Measurements from ENCODE around the gene ZNF304. TPM values are rescaled to one million over a fixed set of nuclear protein-coding genes. Genes with fewer than 3 reads are reported as not detected.

ZNF304 gene
- polyA plus RNA-seq, 1 donor (not counting 4 experiments of a cell fraction or from before 2014, with no cell fraction given) = 7.7 TPM

GRCh38 chr19:57321116-57321515 lies 30.0 kb upstream of the ZNF304 start:
- Histone ChIP-seq H3K27ac (ENCODE audit: control insufficient read depth, insufficient read depth, low read length) (peak overlapping the region; percentile 77), H3K27me3 (ENCODE audit: control insufficient read depth, extremely low read depth, insufficient read depth, low read length) (no peaks in the 10 kb centered on the region), H3K36me3 (ENCODE audit: control insufficient read depth in 2 of 2, extremely low read depth in 1 of 2, insufficient read depth in 2 of 2, low read length in 2 of 2) (peaks cover 8 to 15% of the 10 kb centered on the region in 2 experiments), H3K9me3 (ENCODE audit: control insufficient read depth, low read depth, low read length) (no peaks in the 10 kb centered on the region), H3K4me1 (ENCODE audit: control insufficient read depth, extremely low read depth, insufficient read depth, low read length) (peaks cover 13% of the 10 kb centered on the region), H3K4me2 (ENCODE audit: control insufficient read depth, extremely low read depth, insufficient read depth, low read depth, low read length) (peak overlapping the region; percentile 95), H4K20me1 (ENCODE audit: control insufficient read depth, extremely low read depth, insufficient read depth, low read length) (no peaks in the 10 kb centered on the region), H3K79me2 (ENCODE audit: control insufficient read depth, insufficient read depth, low read length) (peaks cover 35% of the 10 kb centered on the region), H3K9ac (ENCODE audit: control insufficient read depth, extremely low read depth, insufficient read depth, low read length) (peak overlapping the region; percentile 89), H3K9me1 (ENCODE audit: control insufficient read depth, extremely low read depth, insufficient read depth, low read length) (peaks cover 2% of the 10 kb centered on the region), H2AFZ (ENCODE audit: control insufficient read depth, low read length) (peak overlapping the region; percentile 78), H3K4me3 (ENCODE audit: control insufficient read depth in 2 of 3, extremely low read depth in 1 of 3, insufficient read depth in 2 of 3, low read depth in 1 of 3, low read length in 3 of 3) (peak overlapping the region; percentile 80 to 92 (median 88))
- TF ChIP-seq CTCF (optimal IDR thresholded peaks at IDR 0.05 in 1 of 3, IDR thresholded peaks at IDR 0.05 in 1 of 3, conservative IDR thresholded peaks at IDR 0.05 in 1 of 3; ENCODE audit: extremely low read depth in 1 of 3, insufficient read depth in 2 of 3, low read length in 3 of 3) = no peak
- no peak for TF ChIP-seq EZH2 (IDR thresholded peaks at IDR 0.05; ENCODE audit: low read length)
- DNase-seq (ENCODE audit: low read depth, low spot score) (no peak), FAIRE-seq (no peak)
- dilution Hi-C loops (cut with MboI; ENCODE audit: extremely low pct_ligation_motif_present, low sequenced_read_pairs) = no loop called here

GRCh38 chr19:57321751-57322150 lies 29.3 kb upstream of the ZNF304 start:
- H3K79me2 ChIP-seq (ENCODE audit: control insufficient read depth, insufficient read depth, low read length) = peaks cover 35% of the 10 kb centered on the region
- H3K36me3 ChIP-seq (ENCODE audit: control insufficient read depth in 2 of 2, extremely low read depth in 1 of 2, insufficient read depth in 2 of 2, low read length in 2 of 2) = peaks cover 8 to 17% of the 10 kb centered on the region in 2 experiments
- H3K27me3 ChIP-seq (ENCODE audit: control insufficient read depth, extremely low read depth, insufficient read depth, low read length) = no peaks in the 10 kb centered on the region
- H3K9ac ChIP-seq (ENCODE audit: control insufficient read depth, extremely low read depth, insufficient read depth, low read length) = no peak overlapping the region
- FAIRE-seq = no peak
- DNase-seq (ENCODE audit: low read depth, low spot score) = no peak
- H4K20me1 ChIP-seq (ENCODE audit: control insufficient read depth, extremely low read depth, insufficient read depth, low read length) = no peaks in the 10 kb centered on the region
- H3K4me3 ChIP-seq (ENCODE audit: control insufficient read depth in 2 of 3, extremely low read depth in 1 of 3, insufficient read depth in 2 of 3, low read depth in 1 of 3, low read length in 3 of 3) = peak overlapping the region; percentile 80 to 92 (median 88)
- H3K4me2 ChIP-seq (ENCODE audit: control insufficient read depth, extremely low read depth, insufficient read depth, low read depth, low read length) = peak overlapping the region; percentile 95
- peaks cover 2% of the 10 kb centered on the region for H3K9me1 ChIP-seq (ENCODE audit: control insufficient read depth, extremely low read depth, insufficient read depth, low read length)
- dilution Hi-C loops (cut with MboI; ENCODE audit: extremely low pct_ligation_motif_present, low sequenced_read_pairs) = no loop called here
- peaks cover 13% of the 10 kb centered on the region for H3K4me1 ChIP-seq (ENCODE audit: control insufficient read depth, extremely low read depth, insufficient read depth, low read length)
- H3K9me3 ChIP-seq (ENCODE audit: control insufficient read depth, low read depth, low read length) = no peaks in the 10 kb centered on the region
- no peak overlapping the region for H2AFZ ChIP-seq (ENCODE audit: control insufficient read depth, low read length)
- TF ChIP-seq EZH2 (IDR thresholded peaks at IDR 0.05; ENCODE audit: low read length) (no peak), CTCF (optimal IDR thresholded peaks at IDR 0.05 in 1 of 3, IDR thresholded peaks at IDR 0.05 in 1 of 3, conservative IDR thresholded peaks at IDR 0.05 in 1 of 3; ENCODE audit: extremely low read depth in 1 of 3, insufficient read depth in 2 of 3, low read length in 3 of 3) (no peak)
- no peak overlapping the region for H3K27ac ChIP-seq (ENCODE audit: control insufficient read depth, insufficient read depth, low read length)

Measured in keratinocyte (primary cell).